GM21825 (cell line): ENCODE results near the gene ZIC4.

Source experiments
- ATAC-seq: cut with Tn5 transposase; IDR thresholded peaks from one replicate; pipeline ENCODE4 v1.9.1; 2021; ENCODE audit warnings: mild to moderate bottlenecking, moderate library complexity; ENCODE audit not compliant: unreplicated experiment

The ZIC4 gene

DNA sequence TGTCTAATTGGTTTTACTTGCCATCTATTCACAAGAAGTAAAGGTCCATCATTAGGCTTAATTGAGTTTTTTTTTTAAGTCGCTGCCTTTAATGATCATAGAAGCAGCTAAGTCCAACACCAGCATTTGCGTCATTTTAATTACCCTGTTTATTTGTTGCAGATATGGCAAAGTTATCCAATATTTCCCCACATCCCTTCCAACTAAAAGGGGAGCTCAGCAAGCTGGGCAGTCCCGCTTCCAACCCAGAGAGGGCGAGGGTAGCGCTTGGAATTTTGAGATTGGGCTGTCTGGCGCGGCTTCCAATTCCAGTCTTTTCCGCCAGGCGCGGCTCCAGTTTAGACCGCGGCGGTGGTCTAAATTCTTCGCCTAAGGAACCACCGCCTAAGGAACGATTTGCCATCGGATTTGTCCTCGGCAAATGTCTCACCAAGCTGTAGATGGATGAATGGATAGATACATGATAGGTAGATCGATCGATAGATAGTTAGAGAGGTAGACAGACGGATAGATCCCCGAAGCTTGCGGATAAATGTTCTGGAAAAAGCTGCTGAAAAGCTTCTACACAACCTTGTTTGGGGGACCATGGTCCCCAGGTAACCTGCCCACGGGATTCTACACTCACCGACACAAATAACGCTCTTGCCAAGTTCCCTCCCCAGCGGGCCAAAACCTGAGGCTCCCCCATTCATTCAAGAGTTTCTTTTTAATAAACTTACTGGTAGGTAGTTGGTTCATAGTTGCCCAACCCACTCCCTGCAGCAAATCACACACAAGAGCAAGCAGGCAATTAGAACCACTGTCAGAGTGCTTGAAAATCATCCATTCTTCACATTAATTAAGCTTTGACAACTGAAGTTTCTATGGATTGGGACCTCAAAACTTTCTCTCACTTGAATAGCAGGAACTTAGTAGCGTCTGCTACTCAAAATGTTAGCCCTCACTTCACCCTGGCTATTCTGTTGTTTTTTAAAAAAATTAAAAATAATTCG is 49.1 kb downstream of the ZIC4 start:
- no peak for ATAC-seq

DNA sequence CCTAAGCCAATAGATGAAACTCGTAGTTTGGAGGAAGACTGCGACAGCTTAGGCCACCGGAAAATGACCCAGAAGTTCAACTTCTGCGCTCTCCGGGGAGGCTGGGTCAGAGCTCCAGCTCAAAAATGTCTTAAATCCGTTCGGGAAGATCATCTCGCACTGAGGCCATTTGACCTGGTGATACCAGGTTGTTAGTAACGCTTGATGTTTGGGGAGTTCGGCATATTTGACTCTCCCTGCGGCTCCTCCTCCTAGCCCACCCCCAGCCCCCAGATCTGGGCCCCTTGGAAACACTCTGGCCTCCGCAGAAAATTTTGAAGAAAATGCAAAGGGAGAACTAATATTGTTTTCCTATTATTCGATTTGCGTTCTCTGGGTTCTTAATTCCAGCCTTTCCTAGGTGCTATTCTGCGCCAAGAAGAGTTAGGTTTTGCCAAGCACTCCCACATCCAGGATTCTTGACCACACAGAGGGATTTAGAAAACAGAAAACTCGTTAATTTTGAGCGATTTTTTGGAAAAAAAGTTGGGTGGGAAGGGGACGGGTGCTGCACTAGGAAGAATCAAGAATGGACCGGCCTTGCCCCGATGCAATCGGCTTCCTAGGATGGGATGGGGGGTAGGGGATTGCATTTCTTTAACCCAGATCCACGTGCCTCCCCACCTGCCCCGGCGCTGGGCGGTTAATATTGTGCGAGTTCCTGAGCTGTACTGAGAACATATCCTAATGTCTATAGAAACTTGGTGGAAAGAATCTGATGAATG is 50.0 kb downstream of the ZIC4 start:
- ATAC-seq = no peak

DNA sequence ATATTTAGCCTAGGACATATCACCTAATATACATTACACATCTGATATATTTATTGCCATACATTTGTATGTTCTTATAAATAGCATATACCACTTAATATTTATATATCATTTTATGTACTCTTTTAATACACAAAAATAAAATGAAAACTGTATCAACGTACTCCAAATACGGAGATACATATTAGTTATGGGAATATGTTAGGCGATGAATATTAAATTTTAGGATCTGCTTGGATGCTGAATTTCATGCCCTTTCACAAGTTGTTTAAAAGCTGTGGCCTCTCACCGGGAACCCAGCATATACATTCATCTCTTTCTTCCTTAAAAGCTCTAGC is 50.6 kb downstream of the ZIC4 start:
- no peak for ATAC-seq

DNA sequence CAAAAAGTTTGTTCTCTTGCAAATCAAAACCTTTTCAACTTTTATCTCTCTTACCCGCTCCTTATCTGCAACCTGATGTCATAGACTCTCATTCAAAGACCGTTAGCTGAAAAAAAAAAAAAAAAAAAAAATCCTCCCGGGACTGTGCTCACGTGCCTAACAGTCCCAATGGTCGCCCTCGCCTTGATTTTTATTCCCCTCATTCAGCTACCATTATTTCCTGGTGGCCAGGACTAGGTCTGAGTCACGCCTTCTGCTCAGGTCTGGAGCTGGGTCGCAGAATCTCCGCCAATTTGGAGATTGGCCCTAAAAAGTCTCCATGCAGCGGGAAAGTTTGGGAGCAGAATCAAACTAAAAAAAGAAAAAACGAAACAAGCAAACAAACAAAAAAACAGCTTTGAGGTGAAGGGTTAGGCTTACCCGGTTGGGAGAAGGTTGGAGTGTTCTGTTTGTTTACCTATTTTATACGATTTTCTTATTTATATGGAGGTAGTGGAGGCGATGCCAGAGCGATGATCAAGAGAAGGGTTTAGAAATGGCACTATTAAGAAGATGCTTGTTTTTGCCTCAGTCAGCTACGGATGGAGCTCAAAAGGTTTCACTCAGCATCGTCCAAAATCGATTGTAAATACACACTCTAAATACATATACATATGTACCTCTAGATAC is 51.1 kb downstream of the ZIC4 start:
- ATAC-seq = no peak

DNA sequence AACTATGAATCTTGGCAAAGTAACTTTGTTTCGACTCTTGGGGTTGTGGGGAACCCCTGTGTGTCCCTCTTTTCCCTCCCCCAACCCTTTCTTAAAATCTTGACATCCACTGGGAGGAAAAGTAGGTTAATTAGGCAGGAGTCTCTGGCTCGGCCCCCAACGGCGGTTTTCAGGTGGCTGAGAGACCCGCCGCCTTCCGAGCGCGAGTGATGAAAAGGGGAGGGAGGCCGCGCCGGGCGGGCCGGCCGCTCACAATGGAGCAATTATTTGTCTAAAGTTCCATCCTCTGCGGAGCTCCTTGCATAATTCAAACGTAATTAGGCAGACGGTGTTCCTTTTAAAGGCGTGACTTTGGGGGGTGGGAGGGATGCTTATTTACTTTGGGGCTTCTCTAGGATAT is 51.7 kb downstream of the ZIC4 start:
- no peak for ATAC-seq

DNA sequence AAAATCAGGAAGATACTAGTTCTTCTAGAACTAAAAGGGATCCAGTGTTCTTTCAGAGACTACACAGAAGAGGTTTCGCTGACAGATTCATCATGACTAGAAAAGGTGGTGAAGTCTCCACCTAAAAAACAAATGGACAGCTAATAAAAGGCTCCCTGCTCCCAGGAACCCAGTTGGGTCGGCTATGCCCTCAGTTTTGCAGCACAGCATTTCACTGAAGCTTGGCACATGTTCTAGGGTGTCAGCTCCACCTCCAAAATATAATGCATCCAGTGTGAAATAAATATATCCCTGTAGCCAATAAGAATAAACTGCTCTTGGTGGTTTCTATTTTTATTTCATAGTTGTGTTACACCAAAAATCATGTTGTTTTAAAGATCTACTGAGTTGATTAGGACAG is 55.0 kb downstream of the ZIC4 start:
- ATAC-seq = no peak

DNA sequence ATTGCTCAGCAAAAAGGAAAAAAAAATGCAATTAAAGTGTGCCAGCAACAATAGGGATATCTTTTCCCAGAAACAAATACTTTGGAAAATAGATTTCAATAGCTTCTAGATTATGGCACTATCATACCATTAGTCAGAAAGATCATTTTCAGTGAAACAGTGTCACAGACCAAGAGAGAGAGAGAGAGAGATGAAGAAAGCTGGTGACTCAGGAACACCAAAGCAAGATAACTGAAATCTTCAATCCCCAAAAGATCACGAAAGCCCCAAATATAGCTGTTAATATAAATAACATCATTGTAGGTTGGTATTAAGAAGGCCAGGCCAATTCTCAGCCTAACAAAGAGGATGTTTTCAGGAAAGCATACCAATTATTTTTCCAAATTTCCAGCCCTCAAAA is 57.4 kb downstream of the ZIC4 start:
- no peak for ATAC-seq

DNA sequence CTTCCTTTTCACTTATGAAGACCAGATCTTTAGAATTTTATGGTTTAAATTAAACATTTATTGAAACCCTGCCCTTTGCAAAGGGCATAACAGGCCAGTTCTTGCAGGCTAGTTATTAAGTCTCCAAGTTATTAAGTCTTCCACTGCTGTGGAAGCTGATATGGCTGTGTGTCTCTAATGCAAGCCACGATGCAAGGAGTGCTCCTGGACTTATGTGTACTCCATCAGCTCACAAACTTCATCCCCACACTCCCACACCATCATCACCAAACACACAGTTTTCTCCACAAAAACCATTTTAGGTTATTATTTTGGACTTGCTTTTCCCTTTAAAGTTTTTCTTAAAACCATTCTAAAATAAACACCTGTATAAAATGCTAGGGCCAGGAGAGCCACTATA is 62.4 kb downstream of the ZIC4 start:
- ATAC-seq = no peak

DNA sequence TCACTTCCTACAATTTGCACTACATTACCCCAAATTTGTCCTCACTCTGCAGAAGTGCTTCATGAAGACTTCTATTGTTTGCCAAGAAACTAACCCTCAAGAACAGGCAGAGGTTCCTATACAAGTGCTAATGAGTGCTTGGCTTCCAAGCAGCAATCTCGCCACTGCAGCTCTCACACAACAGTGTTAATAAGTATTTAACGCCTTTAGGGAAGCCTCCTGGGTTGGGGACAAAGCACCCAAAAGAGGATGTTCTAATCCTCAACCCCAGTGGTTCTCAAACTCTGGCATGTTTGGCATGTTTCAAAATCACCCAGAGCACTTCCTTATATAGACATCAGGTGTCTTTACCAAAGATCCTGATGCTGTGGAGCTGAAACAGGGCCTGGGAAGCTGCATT is 64.6 kb downstream of the ZIC4 start:
- no peak for ATAC-seq

DNA sequence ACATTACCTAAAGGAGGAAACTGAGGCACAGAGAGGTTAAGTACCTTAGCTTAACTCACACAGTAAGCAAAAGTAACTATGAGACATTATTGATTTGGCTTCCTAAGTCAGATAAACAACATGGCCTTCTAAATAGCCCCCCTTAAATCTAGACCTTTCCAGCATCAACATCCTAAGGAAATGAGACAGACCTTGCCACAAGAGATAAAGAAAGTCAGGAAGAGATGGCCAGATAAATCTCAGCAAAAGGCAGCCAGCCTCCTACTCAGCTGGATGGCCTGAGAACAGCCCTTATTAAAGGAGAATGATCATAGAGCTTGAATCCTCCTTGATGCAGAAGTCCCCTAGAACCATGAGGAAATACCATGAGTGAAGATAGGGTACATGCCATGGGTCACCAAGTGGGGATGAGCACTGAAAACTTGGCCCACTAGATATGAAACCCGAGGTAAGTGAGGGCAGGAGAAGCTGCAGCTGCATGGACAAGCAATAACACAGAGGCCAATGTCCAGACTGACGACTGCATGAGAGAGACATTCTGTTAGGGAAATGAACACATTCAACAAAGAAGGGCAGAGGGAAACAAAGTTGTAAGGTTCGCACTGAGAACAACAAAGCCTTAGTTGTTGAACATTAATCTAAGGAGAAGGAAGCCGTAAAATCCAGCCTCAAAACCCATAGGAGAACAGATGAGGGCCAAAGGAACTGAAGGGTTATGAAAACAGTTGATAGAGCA is 69.6 kb downstream of the ZIC4 start:
- ATAC-seq = no peak
